LNCAP (cell line): Measurements from ENCODE around the gene PRR23B.

Source experiments
- TF ChIP-seq, protein P1 (sequence below): fragments of 450-650 bp; IDR thresholded peaks from 2 replicates; pipeline ENCODE4 v1.5.1; 2017; ENCODE audit warnings: mild to moderate bottlenecking

PRR23B gene

DNA sequence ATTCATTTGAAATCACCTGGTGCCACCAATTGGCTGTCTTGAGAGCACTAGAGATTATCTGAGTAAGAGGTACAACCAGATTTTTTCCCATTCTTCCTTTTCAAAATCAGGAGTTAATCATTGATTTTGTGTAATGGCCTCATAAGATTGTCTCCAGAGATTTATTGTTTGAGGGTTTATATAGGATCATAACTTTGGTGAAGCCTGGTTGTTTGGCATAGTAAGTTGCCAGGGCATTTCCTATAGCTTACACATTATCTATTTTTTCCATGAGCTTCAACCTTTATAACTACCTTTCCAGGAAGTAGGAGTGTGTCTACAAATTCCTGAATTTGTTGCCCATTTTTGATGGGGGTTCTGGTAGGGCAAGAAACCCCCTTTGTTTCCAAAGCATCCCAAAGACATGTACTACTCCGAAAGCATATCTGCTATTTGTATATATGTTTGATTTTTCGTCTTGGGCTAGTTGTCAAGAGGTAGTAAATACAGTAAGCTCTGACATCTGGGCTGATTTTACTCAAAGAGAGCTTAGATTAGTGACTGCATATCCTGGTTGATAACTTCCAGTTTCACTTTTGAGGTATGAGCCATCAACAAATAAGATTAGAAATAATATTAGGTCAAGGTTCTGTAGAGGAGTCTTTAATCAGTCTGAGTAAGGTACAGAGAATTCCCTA is 11.7 kb upstream of the PRR23B start:
- TF ChIP-seq, protein P1, sequence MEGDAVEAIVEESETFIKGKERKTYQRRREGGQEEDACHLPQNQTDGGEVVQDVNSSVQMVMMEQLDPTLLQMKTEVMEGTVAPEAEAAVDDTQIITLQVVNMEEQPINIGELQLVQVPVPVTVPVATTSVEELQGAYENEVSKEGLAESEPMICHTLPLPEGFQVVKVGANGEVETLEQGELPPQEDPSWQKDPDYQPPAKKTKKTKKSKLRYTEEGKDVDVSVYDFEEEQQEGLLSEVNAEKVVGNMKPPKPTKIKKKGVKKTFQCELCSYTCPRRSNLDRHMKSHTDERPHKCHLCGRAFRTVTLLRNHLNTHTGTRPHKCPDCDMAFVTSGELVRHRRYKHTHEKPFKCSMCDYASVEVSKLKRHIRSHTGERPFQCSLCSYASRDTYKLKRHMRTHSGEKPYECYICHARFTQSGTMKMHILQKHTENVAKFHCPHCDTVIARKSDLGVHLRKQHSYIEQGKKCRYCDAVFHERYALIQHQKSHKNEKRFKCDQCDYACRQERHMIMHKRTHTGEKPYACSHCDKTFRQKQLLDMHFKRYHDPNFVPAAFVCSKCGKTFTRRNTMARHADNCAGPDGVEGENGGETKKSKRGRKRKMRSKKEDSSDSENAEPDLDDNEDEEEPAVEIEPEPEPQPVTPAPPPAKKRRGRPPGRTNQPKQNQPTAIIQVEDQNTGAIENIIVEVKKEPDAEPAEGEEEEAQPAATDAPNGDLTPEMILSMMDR, result no peak

GRCh38 chr3:139024968-139025367 is 4.2 kb upstream of the PRR23B start:
- TF ChIP-seq, protein P1, result no peak

DNA sequence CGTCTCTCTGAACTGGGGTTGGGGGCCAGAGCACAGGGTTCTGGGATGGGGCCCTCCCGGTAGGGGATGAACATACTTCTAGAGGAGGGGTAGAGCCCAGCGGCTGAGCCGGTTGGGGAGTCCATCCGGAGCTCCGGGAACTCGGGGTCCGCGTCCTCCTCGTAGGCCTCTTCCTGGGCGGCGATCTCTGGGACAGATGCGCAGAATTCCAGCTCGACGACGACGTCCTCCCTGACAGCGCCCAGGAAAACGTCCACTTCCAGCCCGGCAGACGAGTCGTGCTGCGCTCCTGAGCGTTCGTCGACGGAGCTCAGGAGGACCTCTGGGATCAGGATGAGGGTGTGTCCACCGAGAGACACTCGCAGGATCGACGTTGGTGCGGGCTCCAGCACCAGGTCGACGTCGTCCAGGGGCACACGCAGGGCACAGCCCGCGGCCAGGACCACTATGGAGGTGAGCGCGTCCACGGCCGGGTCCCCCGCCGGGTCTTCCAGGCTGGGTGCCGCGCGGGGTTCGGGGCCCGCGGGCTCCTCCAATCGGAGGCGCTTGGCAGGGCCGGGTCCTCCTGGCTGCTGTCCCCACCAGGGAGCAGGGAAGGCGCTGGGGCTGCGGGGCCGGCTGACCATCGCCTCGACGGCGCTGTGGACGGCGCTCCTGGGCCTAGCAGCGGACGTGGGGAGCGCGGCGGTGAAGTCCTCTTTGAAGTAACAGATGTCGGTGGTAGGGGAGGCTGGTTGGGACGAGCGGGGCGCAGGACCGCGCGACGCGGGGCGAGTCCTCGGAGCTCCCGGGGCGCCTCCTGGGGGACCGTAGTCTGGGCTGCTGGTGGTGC is 474 bp downstream of the PRR23B start:
- TF ChIP-seq, protein P1, result no peak

DNA sequence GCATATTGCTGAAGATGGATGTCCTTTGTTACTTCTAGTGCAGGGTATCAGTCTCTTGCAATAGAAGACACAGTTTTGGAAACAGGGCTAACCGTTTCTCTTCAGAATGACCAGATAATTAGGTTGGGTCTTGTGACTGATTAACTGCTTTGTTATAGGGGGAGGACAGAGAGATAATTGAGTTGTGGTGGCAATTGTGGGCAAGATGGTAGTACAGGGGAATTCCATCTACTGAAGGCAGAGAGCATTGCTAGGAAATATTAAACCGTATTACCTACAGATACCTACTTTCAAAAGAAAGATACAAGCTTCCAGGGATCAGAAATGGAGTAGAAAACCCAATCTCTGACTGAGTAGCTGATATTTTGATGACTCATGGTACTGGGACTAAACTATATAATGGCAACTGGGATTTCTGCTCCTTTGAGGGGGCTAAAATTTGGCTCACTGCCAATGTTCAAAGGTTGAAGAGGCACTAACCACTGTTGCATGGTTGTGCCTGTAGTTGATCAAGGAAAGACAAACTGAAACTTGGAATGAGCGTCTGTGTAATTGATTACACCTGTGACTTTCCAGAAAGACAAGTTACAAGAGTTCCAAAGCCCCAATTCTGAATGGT is 4.2 kb downstream of the PRR23B start:
- TF ChIP-seq, protein P1, result no peak

DNA sequence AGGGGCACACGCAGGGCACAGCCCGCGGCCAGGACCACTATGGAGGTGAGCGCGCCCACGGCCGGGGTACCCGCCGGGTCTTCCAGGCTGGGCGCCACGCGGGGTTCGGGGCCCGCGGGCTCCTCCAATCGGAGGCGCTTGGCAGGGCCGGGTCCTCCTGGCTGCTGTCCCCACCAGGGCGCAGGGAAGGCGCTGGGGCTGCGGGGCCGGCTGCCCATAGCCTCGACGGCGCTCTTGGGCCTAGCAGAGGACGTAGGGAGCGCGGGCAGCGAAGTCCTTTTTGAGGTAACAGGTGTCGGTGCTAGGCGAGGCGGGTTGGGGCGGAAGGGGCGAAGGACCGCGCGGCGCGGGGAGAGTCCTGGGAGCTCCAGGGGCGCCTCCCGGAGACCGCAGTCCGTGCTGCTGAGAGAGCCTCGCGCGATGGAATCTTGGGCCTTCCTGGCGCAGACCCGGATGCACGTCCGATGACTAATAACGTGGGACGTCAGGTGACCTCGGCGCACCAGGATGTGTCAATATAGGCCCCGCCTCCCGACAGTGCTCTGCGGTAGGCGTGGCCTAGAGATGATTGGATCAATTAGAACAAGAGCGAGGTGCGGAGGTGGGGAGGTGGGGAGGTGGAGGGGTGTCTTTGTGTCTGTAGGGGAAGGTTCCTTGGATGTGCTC is 14.5 kb downstream of the PRR23B start, which contains the start of gene PRR23A:
Gene PRR23A (minus strand): TSS at position 218 of the 666 bp plus-strand sequence. CDS start 0 bp downstream, at position 218.
- TF ChIP-seq, protein P1, result no peak

- TF ChIP-seq, protein P1, result no peak
These were observed 15.3 kb downstream of the PRR23B start for GRCh38 chr3:139005356-139005993.

DNA sequence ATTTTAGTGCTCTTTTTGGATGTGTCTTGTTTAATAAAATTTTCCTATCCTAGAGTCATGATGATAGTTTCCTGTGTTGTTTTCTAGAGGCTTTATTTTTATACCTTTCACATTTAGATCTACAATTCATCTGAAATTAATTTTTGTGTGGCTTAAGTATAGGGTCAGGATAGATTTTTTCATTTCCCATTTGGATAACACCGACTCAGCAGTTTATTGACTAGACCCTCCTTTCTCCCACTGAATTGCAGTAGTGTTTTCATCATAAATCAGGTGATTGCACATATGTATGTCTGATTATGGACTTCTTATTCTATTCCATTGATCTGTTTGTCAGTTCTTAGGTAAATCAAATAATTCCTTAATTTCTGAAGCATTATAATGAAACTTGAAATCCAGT is 25.0 kb downstream of the PRR23B start:
- TF ChIP-seq, protein P1, result no peak
